Bone marrow (tissue), 2 donors: ENCODE results near the gene PELI2.
A peak's percentile ranks its signal among the peaks of the same experiment; 100 is the strongest.
"Not testable (repeated sequence)": the region's sequence is repeated elsewhere in the genome, so short reads cannot be mapped to it uniquely, and the experiment has no call there.

Experiments used
- DNase-seq, 2 donors: peaks; one replicate each; lab custom pipeline; 2025; lab: John Stamatoyannopoulos, UW

The PELI2 gene

GRCh38 chr14:56143025-56143424, 24.8 kb downstream of the PELI2 start:
- DNase-seq = no peak

DNA sequence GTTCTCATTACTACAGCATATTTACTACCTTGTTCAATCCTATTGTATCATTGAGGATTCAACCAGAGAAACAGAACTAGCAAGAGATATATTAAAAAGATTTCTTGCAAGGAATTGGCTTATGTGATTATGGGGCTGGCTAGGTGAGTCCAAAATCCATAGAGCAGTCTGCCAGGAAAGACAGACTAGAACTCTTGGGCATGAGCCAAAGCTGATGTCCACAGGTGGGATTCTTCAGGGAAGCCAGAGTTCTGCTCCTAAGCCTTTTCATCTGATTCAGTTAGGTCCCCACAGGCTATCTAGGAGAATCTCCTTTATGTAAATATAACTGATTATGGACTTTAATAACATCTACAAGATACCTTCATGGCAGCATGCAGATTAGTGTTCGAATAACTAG, 26.0 kb downstream of the PELI2 start:
- DNase-seq = no peak

DNA sequence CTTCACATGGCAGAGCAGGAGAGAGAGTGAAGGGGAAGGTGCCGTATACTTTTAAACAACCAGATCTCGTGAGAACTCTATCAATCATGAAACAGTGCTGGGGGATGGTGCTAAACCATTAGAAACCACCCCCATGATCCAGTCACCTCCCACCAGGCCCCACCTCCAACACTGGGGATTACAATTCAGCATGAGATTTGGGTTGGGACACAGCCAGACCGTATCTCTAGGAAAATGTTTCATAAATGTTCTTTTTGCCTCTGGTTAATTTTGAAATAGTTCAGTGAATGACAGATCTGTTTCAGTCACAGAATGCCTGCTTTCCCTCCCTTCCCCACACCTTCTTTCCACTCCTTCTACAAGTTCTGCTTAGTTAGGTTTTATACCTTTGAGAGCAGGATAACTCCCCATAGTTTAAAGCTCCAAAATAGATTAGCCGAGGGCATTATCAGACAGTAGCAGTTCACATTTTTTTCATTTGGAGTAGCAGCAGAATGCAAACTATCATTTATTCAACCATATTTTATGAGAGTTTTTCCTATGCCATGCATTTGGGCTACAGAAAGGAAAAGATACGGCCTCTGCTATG, 27.1 kb downstream of the PELI2 start:
- no peak for DNase-seq

- no peak for DNase-seq
Observed at GRCh38 chr14:56145965-56146364, 27.8 kb downstream of the PELI2 start.

GRCh38 chr14:56147449-56147848, 29.2 kb downstream of the PELI2 start:
- no peak for DNase-seq

GRCh38 chr14:56147986-56148901, 30.0 kb downstream of the PELI2 start:
- no peak for DNase-seq

DNA sequence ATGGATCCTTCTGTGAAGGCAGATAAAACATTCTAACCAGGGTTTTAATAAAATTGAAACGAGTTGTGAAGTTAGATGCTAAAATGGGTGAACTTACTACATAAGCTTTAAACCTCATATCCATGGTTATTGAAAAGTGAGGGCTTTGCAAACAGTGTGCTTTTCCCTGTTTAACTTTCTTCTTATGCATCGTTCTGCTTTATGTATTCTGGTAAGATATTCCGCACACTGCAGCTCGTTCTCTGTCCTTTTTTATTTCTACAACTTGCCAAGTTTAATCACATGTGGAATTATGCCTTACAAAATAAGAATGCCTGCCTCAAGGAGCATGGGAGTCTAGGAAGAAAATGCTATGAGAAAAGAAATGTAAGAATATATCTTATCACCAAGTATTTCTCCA, 30.9 kb downstream of the PELI2 start:
- no peak for DNase-seq

DNA sequence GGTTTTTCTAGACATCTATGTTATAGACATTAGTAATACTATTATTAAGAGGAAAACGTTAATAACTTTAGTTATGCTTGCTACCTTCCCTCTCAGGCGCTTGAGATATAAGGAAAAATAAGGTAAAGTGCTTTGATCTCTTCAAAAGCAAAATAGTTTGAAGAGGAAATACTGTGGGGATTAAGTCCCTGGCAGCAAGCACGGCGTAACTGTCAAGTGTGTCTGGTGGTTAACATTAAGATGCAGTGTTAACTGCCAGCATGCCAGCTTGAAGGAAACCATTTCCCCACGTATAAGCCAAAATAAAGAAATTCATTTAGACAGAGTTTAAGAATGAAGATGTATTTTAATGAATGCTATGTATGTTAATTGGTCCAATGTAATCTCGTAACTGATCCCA, 31.8 kb downstream of the PELI2 start:
- no peak for DNase-seq

DNA sequence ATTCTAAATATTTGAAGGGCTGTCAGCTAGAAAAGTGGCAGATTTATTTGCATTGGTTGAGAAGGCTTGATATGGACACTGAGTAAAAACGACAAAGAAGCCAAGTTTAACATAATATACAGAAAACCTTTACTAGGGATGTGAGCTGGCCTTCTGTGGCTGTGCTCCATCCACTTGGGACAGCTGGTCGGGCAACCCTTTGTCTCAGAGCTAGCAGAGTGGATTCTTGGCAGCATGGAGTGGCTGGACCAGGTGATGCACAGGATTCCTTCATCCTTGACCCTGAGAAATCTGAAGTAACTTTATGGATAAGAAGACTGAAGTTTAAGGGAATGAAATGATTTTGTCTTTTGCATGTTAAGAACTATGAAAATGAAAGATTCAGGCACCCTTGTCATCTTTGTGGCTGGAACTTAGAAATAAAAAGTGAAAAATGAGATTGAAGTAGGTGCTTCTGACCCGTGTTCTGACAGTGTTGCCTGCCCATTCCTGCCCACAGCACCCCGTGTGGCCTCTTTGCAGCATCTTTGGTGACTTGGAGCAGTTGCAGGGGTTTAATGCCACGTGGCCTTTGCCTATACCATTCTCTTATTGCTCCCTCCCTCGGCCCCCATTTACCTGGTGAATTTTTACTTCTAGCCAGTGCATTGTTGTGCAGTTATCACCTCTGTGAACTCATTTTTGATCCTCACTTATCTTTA, 32.6 kb downstream of the PELI2 start:
- no peak for DNase-seq

DNA sequence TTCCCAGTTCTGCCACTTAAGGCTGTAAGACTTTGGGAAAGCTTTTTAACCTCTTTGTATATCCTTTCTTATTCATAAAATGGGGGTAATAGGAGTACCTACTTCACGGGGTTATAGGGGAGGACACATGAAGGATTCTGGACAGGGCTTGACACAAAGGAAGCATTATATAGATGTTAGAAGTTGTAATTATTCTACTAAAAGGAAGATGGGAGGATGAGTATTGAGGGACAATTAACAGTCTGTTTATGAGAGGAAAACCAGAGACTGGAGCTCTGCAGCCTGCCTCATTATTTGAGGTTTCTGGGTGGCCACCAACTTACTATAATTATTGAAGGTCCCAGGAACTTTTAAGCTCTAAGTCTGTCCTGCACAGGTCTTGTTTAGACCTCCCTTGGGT, 34.0 kb downstream of the PELI2 start:
- DNase-seq = no peak

DNA sequence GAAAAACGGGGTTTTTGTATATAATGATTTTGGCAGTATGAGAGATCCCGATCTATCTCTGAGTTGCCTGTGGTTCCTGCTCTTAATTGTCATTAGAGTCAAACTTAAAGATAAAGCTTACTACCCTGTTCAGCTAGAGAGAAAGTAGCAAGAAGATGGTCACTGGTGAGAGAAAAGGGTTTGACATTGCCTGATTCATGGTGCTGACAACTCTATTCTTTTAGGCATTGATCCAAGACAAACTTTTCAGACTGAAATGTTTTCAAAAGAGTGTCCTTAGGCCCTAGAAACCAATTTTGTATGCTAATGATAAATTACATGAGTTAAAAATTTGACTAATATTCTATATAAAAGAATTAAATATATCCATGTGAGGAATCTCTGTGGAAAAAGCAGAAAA, 35.1 kb downstream of the PELI2 start:
- no peak for DNase-seq

- DNase-seq = no peak
Observed at GRCh38 chr14:56154321-56154720, 36.1 kb downstream of the PELI2 start.

- DNase-seq = no peak
Observed at GRCh38 chr14:56156096-56156495, 37.9 kb downstream of the PELI2 start.

DNA sequence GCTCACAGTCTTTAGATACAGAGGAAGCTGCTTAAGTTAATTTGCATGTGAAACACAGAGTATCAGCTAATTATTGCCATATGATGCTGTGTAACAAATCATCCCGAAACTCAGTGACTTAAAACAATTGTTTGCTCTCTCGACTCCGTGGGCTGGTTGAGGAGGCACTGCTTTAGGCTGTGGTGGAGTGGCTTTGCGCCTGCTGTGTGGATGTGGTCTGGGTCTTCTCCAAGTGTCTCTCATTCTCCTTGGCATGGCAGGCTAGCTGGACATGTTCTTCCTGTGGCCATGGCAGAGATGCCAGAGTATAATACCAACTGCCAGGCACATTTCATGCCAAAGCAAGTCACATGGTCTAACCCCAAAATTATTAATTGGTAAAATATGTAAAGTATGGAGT, 40.9 kb downstream of the PELI2 start:
- DNase-seq = no peak

DNA sequence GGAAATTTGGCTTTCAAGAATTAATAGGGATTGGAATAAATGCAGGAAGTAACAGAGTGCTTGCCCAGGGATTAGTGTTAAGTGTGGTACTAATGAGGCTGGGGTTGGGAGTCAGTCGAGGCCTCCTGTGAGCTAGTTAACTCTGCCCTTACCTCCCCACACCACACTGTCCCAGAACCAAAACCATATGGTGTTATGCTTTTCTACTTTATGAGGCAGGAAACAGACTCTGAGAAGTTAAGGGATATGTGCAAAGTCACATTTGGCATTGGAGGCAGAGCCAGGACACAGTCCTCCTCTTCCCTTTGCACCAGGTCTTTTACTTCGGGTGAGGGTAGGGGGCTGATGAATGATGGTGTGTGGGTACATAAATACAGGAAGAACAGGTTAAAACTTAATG, 41.9 kb downstream of the PELI2 start:
- no peak for DNase-seq

DNA sequence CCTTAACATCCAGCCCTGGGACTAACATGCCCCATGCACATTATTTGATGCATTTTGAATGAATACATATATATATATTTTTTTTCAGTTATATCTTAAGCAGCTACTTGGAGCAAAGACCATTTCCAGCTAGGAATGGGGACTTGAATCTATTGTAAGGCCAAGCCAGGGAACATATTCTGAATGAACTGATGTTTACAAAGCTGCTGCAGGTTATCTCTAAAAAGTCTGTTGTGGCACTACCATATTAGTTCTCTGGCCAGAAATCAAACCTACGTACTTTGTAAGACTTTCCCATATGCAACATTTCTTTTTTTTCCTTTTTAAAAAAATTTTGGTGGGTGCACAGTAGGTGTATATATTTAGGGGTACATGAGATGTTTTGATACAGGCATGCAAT, 43.4 kb downstream of the PELI2 start:
- DNase-seq = no peak

DNA sequence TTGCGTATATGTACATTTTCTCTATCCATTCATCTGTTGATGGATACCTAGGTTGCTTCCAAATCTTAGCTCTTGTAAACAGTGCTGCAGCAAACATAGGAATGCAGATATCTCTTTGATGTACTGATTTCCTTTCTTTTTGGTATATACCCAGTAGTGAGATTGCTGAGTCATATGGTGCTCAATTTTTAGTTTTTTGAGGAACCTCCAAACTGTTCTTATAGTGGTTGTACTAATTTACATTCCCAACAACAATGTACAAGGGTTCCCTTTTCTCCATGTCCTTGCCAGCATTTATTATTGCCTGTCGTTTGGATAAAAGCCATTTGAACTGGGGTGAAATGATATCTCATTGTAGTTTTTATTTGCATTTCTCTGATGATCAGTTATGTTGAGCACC, 44.3 kb downstream of the PELI2 start:
- DNase-seq = peak in 1 of 2 donors; percentile 75

DNA sequence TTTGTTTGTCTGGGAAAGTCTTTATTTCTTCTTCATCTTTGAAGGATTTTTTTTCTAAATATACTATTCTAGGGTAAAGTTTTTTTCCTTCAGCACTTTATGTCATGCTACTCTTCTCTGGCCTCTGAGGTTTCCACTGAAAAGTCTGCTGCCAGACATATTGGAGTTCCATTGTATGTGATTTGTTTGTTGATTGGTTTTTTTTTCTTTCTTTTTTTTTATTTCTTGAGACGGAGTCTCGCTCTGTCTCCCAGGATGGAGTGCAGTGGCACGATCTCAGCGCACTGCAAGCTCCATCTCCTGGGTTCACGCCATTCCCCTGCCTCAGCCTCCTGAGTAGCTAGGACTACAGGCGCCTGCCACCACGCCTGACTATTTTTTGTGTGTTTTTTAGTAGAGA, 48.4 kb downstream of the PELI2 start:
- DNase-seq = not testable (repeated sequence)

GRCh38 chr14:56168007-56168616, 49.9 kb downstream of the PELI2 start:
- DNase-seq = no peak

DNA sequence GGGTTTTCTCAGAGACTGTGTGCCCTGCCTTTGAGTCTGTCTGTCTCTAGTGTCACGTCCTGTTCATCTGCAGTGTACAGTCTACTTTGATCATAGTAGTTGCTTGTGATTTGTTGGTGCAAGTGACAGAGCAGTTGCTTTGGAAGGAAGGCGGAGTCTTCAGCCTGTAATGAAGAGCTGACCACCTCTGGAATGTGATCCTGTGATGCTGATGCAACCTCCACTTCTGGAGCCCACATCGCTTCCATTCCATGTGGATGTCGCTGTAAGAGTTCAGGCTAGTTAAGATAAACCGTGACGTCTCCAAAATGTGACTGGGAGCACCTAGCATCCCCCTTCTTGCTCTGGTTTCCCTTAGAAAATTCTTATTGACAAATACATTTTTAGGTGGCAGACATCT, 51.8 kb downstream of the PELI2 start:
- DNase-seq = no peak

- DNase-seq = no peak
Observed at GRCh38 chr14:56170877-56171422, 52.7 kb downstream of the PELI2 start.

DNA sequence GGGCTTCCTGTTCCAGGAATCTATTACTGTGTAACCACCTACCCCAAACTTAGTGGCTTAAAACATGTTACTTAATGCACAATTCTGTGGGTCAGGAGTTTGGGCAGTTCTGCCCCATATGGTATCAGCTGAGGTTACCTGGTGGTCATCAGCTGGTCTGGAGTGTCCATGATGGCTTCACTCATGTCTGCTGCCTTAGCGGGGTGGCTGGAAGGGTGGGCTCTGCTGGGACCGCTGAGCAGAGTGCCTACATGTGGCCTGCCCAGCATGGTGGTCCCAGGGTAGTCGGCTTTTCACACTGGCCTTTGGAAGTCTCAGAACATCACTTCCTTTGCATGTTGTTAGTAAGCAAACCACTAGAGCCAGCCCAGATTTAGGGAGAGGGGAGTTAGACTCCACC, 53.9 kb downstream of the PELI2 start:
- DNase-seq = no peak
